HCT116 (cell line): Measurements from ENCODE around the gene GOLGA7B. TPM values are rescaled to one million over a fixed set of nuclear protein-coding genes. Genes with fewer than 3 reads are reported as not detected.

Source experiments
- ATAC-seq: fragments of 200-7000 bp; cut with Tn5 transposase; 2 replicates; pipeline ENCODE4 v1.9.1; 2020; ENCODE audit warnings: mild to moderate bottlenecking, moderate library complexity
- BruUV-seq: library from RNA; stranded (reverse); fragments of 400-500 nt; replicated peaks from 2 replicates; lab custom pipeline; 2021; lab: Mats Ljungman, UMichigan
- CTCF ChIA-PET: fragments of 300-600 bp; sonication (Branson Sonifier 250); formaldehyde crosslinking; loops from one replicate; lab custom pipeline; 2021; ENCODE audit warnings: antibody characterized with exemption; lab: Charles Lee
- POLR2A ChIA-PET: fragments of 300-600, 350-600 bp; sonication (Branson Sonifier 250); formaldehyde crosslinking; loops from one replicate; lab custom pipeline; 2021; ENCODE audit warnings: antibody characterized with exemption; lab: Charles Lee
- RAD21 ChIA-PET, 2 experiments: fragments of 300-600 bp; sonication (Branson Sonifier 250); formaldehyde crosslinking; loops; one replicate each; lab custom pipeline; 2023; ENCODE audit warnings: low total read pairs in 2 of 2; ENCODE audit not compliant: uncharacterized antibody in 2 of 2, unreplicated experiment in 2 of 2, low non-redundant PET in 1 of 2; lab: Charles Lee
- DNase-seq: peaks from one replicate; pipeline ENCODE4 v3.0.0-alpha.2; 2010; ENCODE audit warnings: low read depth, low spot score
- H2AFZ ChIP-seq: fragments of 200-600 bp; shearing (Covaris generic), sonication (generic); 2 replicates; pipeline ENCODE4 v1.6.1; 2017; ENCODE audit warnings: low read depth, mixed run types, mixed read lengths, antibody characterized with exemption, low read length; ENCODE audit not compliant: poor library complexity, severe bottlenecking
- H3K27ac ChIP-seq: 2 replicates; pipeline ENCODE4 v1.5.1; 2012; ENCODE audit warnings: low read depth, low read length
- H3K27me3 ChIP-seq: fragments of 200-600 bp; sonication (generic); 2 replicates; pipeline ENCODE4 v1.6.1; 2016; ENCODE audit warnings: mixed run types, low read length, mixed read lengths; ENCODE audit not compliant: insufficient read depth
- H3K36me3 ChIP-seq, 2 experiments: fragments of 200-500 bp in 1 of 2; fragments of 200-600 bp in 1 of 2; sonication (Bioruptor generic) in 1 of 2; sonication (generic) in 1 of 2; 2 replicates each; pipeline versions ENCODE4 v1.5.1 to v1.6.1; 2014 to 2016; ENCODE audit warnings: low read length in 2 of 2, inconsistent platforms in 1 of 2, mixed read lengths in 1 of 2, mixed run types in 1 of 2; ENCODE audit not compliant: insufficient read depth in 2 of 2, control insufficient read depth in 1 of 2
- H3K4me1 ChIP-seq, 2 experiments: fragments of 200-600 bp in 1 of 2; sonication (generic) in 1 of 2; 2 replicates each; pipeline versions ENCODE4 v1.5.1 to v1.6.1; 2012 to 2017; ENCODE audit warnings: low read length in 2 of 2, inconsistent platforms in 1 of 2, mild to moderate bottlenecking in 1 of 2, mixed read lengths in 1 of 2, mixed run types in 1 of 2, moderate library complexity in 1 of 2; ENCODE audit not compliant: insufficient read depth in 2 of 2, control insufficient read depth in 1 of 2
- H3K4me2 ChIP-seq: fragments of 200-600 bp; sonication (generic); 2 replicates; pipeline ENCODE4 v1.6.1; 2017; ENCODE audit warnings: mixed run types, low read length, mixed read lengths
- H3K4me3 ChIP-seq, 2 experiments: fragments of 200-600 bp in 1 of 2; sonication (generic) in 1 of 2; replicated peaks in 1 of 2; 2 replicates each; pipeline ENCODE4 v1.5.1; 2011 to 2016; ENCODE audit warnings: low read length in 2 of 2, control low read depth in 1 of 2, low read depth in 1 of 2, mild to moderate bottlenecking in 1 of 2, mixed read lengths in 1 of 2, mixed run types in 1 of 2
- H3K79me2 ChIP-seq: fragments of 200-600 bp; sonication (generic); 2 replicates; pipeline ENCODE4 v1.6.1; 2017; ENCODE audit warnings: mild to moderate bottlenecking, mixed run types, low read length, moderate library complexity, mixed read lengths; ENCODE audit not compliant: insufficient read depth
- H3K9ac ChIP-seq: fragments of 200-600 bp; sonication (generic); 2 replicates; pipeline ENCODE4 v1.6.1; 2016; ENCODE audit warnings: low read length, mixed read lengths
- H3K9me2 ChIP-seq: fragments of 200-600 bp; sonication (generic), shearing (Covaris generic); 2 replicates; pipeline ENCODE4 v1.6.1; 2017; ENCODE audit warnings: mixed run types, mild to moderate bottlenecking, moderate library complexity; ENCODE audit not compliant: insufficient read depth
- H3K9me3 ChIP-seq, 2 experiments: fragments of 200-500 bp in 1 of 2; fragments of 200-600 bp in 1 of 2; sonication (Bioruptor generic) in 1 of 2; sonication (generic) in 1 of 2; 2 replicates each; pipeline ENCODE4 v1.6.1; 2014 to 2017; ENCODE audit warnings: low read length in 2 of 2, mixed read lengths in 2 of 2, inconsistent platforms in 1 of 2, low read depth in 1 of 2, mild to moderate bottlenecking in 1 of 2, mixed run types in 1 of 2, moderate library complexity in 1 of 2; ENCODE audit not compliant: control insufficient read depth in 1 of 2, insufficient read depth in 1 of 2
- H4K20me1 ChIP-seq: fragments of 200-600 bp; sonication (generic), shearing (Covaris generic); 2 replicates; pipeline ENCODE4 v1.6.1; 2017; ENCODE audit warnings: mixed run types, mild to moderate bottlenecking, moderate library complexity; ENCODE audit not compliant: insufficient read depth
- CBX3 ChIP-seq: IDR thresholded peaks from 2 replicates; pipeline ENCODE4 v1.6.1; 2012; ENCODE audit warnings: low read depth
- CEBPB ChIP-seq: IDR thresholded peaks from 2 replicates; pipeline ENCODE4 v1.6.1; 2012; ENCODE audit warnings: low read depth
- EGR1 ChIP-seq: IDR thresholded peaks from 2 replicates; pipeline ENCODE4 v1.6.1; 2012; ENCODE audit warnings: low read depth
- ELF1 ChIP-seq: IDR thresholded peaks from 2 replicates; pipeline ENCODE4 v1.6.1; 2012; ENCODE audit warnings: low read depth, borderline replicate concordance
- EZH2phosphoT487 ChIP-seq: fragments of 200-600 bp; IDR thresholded peaks from 2 replicates; pipeline ENCODE4 v1.6.1; 2018; ENCODE audit warnings: antibody characterized with exemption, borderline replicate concordance
- FOSL1 ChIP-seq: IDR thresholded peaks from 2 replicates; pipeline ENCODE4 v1.6.1; 2012; ENCODE audit warnings: low read depth
- JUND ChIP-seq: IDR thresholded peaks from 2 replicates; pipeline ENCODE4 v1.6.1; 2012
- SIN3A ChIP-seq: IDR thresholded peaks from 2 replicates; pipeline ENCODE4 v1.6.1; 2012; ENCODE audit warnings: low read depth
- SP1 ChIP-seq: IDR thresholded peaks from 2 replicates; pipeline ENCODE4 v1.6.1; 2012; ENCODE audit warnings: low read depth
- SRF ChIP-seq: IDR thresholded peaks from 2 replicates; pipeline ENCODE4 v1.6.1; 2012; ENCODE audit warnings: low read depth
- TCF7L2 ChIP-seq: IDR thresholded peaks from 2 replicates; pipeline ENCODE4 v1.7.0; 2011; ENCODE audit warnings: borderline replicate concordance, inconsistent platforms; ENCODE audit not compliant: insufficient read depth, insufficient read length; ENCODE audit errors: extremely low read depth
- YY1 ChIP-seq: IDR thresholded peaks from 2 replicates; pipeline ENCODE4 v1.6.1; 2011; ENCODE audit warnings: low read length, low read depth, moderate library complexity, mild to moderate bottlenecking; ENCODE audit not compliant: insufficient replicate concordance; ENCODE audit errors: extremely low read depth
- ZNF274 ChIP-seq: fragments of 200-500 bp; sonication (Bioruptor generic); IDR thresholded peaks from 2 replicates; pipeline ENCODE4 v1.6.1; 2014; ENCODE audit warnings: mild to moderate bottlenecking, low read depth, low read length, inconsistent platforms
- intact Hi-C: fragments of 100-400 bp; cut with micrococcal nuclease; formaldehyde crosslinking; loops from 2 replicates; pipeline ENCODE4 v1.10.0; 2022
- total RNA-seq: library from RNA; stranded (reverse); gene quantifications from one replicate; pipeline ENCODE4 v1.2.1, GENCODE V29; 2021; ENCODE audit not compliant: unreplicated experiment
- TF ChIP-seq, protein P1 (sequence below): IDR thresholded peaks from 2 replicates; pipeline ENCODE4 v1.6.1; 2011; ENCODE audit warnings: mild to moderate bottlenecking, low read length, moderate library complexity; ENCODE audit not compliant: insufficient replicate concordance; ENCODE audit errors: extremely low read depth
- TF ChIP-seq, protein P2 (sequence below), 3 experiments: fragments of 200-600 bp in 1 of 3; sonication (generic) in 1 of 3; IDR thresholded peaks in 2 of 3; conservative IDR thresholded peaks in 1 of 3; 2 replicates each; pipeline ENCODE4 v1.5.1; 2012 to 2017; ENCODE audit warnings: low read depth in 2 of 3, low read length in 2 of 3, antibody characterized with exemption in 1 of 3, borderline replicate concordance in 1 of 3, control low read depth in 1 of 3, mild to moderate bottlenecking in 1 of 3, mixed read lengths in 1 of 3, mixed run types in 1 of 3, moderate library complexity in 1 of 3; ENCODE audit not compliant: insufficient read depth in 1 of 3
- TF ChIP-seq, protein P3 (sequence below): IDR thresholded peaks from 2 replicates; pipeline ENCODE4 v1.6.1; 2012
- TF ChIP-seq, protein P4 (sequence below): IDR thresholded peaks from 2 replicates; pipeline ENCODE4 v1.6.1; 2012

GOLGA7B gene
- total RNA-seq, 1 experiment from 2014 or later: 1.0 TPM

DNA sequence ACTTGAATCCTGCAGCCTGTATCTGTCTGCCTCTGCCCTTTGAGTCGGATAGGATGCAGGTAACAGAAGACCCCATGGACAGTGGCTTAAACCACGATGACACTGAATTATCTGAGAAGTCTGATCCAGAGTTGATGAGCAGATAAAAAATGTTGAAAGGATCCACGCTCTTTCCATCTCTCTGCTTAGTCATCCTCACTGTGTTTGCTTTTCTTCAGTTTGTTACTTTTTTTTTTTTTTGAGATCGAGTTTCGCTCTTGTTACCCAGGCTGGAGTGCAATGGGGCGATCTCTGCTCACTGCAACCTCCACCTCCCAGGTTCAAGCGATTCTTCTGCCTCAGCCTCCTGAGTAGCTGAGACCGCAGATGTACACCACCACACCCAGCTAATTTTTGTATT is 36.9 kb upstream of the GOLGA7B start:
- DNase-seq: no peak
- no peak overlapping the region for H3K9ac ChIP-seq
- BruUV-seq: no TSS peak
- ChIA-PET POLR2A (no interaction called here), RAD21 (no interaction called here), CTCF (interaction anchor here (1.0 kb wide), 1 partner anchor 12 kb away, joined by 4 read pairs; no protein-coding TSS in a partner anchor)
- peaks cover 5 to 22% of the 10 kb centered on the region in 2 experiments; a peak in 3 of 4 replicates for H3K4me1 ChIP-seq
- no peak overlapping the region; the same call in 1 of the 2 replicates for H3K4me2 ChIP-seq
- TF ChIP-seq YY1 (no peak), CEBPB (no peak), SRF (no peak), EGR1 (no peak), TCF7L2 (no peak), CBX3 (no peak), FOSL1 (no peak), EZH2phosphoT487 (no peak), SP1 (no peak), ZNF274 (no peak), SIN3A (no peak), ELF1 (no peak), JUND (no peak)
- TF ChIP-seq, protein P1, sequence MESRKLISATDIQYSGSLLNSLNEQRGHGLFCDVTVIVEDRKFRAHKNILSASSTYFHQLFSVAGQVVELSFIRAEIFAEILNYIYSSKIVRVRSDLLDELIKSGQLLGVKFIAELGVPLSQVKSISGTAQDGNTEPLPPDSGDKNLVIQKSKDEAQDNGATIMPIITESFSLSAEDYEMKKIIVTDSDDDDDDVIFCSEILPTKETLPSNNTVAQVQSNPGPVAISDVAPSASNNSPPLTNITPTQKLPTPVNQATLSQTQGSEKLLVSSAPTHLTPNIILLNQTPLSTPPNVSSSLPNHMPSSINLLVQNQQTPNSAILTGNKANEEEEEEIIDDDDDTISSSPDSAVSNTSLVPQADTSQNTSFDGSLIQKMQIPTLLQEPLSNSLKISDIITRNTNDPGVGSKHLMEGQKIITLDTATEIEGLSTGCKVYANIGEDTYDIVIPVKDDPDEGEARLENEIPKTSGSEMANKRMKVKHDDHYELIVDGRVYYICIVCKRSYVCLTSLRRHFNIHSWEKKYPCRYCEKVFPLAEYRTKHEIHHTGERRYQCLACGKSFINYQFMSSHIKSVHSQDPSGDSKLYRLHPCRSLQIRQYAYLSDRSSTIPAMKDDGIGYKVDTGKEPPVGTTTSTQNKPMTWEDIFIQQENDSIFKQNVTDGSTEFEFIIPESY: no peak
- TF ChIP-seq, protein P2, sequence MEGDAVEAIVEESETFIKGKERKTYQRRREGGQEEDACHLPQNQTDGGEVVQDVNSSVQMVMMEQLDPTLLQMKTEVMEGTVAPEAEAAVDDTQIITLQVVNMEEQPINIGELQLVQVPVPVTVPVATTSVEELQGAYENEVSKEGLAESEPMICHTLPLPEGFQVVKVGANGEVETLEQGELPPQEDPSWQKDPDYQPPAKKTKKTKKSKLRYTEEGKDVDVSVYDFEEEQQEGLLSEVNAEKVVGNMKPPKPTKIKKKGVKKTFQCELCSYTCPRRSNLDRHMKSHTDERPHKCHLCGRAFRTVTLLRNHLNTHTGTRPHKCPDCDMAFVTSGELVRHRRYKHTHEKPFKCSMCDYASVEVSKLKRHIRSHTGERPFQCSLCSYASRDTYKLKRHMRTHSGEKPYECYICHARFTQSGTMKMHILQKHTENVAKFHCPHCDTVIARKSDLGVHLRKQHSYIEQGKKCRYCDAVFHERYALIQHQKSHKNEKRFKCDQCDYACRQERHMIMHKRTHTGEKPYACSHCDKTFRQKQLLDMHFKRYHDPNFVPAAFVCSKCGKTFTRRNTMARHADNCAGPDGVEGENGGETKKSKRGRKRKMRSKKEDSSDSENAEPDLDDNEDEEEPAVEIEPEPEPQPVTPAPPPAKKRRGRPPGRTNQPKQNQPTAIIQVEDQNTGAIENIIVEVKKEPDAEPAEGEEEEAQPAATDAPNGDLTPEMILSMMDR (IDR thresholded peaks at IDR 0.05 in 2 of 3, conservative IDR thresholded peaks at IDR 0.05 in 1 of 3; ENCODE audit: borderline replicate concordance in 1 of 3, insufficient read depth in 1 of 3, low read depth in 2 of 3, low read length in 2 of 3): no peak
- TF ChIP-seq, protein P3, sequence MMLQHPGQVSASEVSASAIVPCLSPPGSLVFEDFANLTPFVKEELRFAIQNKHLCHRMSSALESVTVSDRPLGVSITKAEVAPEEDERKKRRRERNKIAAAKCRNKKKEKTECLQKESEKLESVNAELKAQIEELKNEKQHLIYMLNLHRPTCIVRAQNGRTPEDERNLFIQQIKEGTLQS: no peak
- TF ChIP-seq, protein P4, sequence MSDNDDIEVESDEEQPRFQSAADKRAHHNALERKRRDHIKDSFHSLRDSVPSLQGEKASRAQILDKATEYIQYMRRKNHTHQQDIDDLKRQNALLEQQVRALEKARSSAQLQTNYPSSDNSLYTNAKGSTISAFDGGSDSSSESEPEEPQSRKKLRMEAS: no peak
- intact Hi-C loops: no loop called here
- no peak for ATAC-seq
- H3K27me3 ChIP-seq: no peaks in the 10 kb centered on the region
- H3K9me2 ChIP-seq: no peaks in the 10 kb centered on the region
- H4K20me1 ChIP-seq: no peaks in the 10 kb centered on the region
- H3K27ac ChIP-seq: no peak overlapping the region
- no peaks in the 10 kb centered on the region for H3K79me2 ChIP-seq
- no peak overlapping the region for H3K4me3 ChIP-seq
- no peaks in the 10 kb centered on the region for H3K9me3 ChIP-seq
- no peaks in the 10 kb centered on the region for H3K36me3 ChIP-seq
- H2AFZ ChIP-seq: no peak overlapping the region
